ENCODE measurements around the gene LHCGR.

- TF ChIP-seq, protein P1, sequence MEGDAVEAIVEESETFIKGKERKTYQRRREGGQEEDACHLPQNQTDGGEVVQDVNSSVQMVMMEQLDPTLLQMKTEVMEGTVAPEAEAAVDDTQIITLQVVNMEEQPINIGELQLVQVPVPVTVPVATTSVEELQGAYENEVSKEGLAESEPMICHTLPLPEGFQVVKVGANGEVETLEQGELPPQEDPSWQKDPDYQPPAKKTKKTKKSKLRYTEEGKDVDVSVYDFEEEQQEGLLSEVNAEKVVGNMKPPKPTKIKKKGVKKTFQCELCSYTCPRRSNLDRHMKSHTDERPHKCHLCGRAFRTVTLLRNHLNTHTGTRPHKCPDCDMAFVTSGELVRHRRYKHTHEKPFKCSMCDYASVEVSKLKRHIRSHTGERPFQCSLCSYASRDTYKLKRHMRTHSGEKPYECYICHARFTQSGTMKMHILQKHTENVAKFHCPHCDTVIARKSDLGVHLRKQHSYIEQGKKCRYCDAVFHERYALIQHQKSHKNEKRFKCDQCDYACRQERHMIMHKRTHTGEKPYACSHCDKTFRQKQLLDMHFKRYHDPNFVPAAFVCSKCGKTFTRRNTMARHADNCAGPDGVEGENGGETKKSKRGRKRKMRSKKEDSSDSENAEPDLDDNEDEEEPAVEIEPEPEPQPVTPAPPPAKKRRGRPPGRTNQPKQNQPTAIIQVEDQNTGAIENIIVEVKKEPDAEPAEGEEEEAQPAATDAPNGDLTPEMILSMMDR (IDR thresholded peaks at IDR 0.05; ENCODE audit: poor library complexity) = no peak
- TF ChIP-seq EZH2 (IDR thresholded peaks at IDR 0.05; ENCODE audit: borderline replicate concordance) = no peak
These were observed 22.4 kb downstream of the LHCGR start for GRCh38 chr2:48733067-48733503.

Measured in hepatocyte (in vitro differentiated cells).